GM18505 (cell line): ENCODE measurements around the gene BCL6B.

ENCODE experiments used
- ATAC-seq: cut with Tn5 transposase; IDR thresholded peaks from one replicate; pipeline ENCODE4 v1.9.1; 2021; ENCODE audit not compliant: unreplicated experiment
- POLR2A ChIP-seq: IDR thresholded peaks from 4 replicates; pipeline ENCODE4 v1.6.1; 2011; ENCODE audit warnings: borderline replicate concordance; ENCODE audit not compliant: insufficient read depth, insufficient read length; ENCODE audit errors: extremely low read depth

Gene BCL6B

DNA sequence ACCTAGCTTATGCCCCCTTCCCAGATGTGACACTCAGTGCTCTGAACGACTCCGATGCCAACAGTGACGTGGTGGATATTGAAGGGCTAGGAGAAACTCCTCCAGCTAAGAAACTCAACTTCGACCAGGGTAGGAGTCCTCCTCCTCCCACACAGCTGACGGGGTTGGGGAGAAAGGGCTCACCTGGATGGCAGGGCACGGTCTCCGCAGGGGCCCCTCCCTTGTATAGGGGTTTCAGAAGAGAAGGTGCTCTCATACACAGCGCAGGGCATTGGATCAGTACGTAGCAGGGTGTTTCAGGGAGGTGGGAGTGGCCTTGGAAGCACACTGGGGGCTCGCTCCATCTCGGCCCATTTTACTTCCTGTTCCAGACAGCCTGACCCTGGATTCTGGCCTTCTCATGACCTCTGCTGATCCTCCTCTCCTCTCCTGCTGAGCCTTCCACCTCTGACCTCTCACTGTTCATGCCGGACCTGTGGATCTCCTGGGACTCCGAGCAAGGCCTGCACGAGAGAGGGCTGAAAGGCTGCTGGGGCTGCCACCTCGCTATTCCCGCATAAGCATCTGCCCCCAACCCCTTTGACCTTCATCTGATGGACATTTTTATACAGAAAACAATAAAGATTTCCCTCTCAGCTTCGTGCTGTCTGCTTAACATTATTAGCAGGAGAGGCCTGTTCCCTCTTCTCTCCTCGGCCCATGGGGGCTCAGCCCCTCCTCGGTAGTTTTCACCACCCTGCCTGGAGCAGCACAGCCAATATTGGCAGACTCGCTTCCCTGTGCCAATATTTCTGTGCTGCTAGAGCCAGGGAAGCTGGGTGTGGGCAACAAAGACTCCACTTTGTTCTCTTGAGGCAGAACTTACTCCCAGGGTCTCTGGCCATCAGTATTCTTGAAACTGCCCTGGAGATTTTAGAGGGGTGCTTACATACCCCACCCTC is 5.7 kb upstream of the BCL6B start:
- TF ChIP-seq POLR2A = no peak
- ATAC-seq = no peak

DNA sequence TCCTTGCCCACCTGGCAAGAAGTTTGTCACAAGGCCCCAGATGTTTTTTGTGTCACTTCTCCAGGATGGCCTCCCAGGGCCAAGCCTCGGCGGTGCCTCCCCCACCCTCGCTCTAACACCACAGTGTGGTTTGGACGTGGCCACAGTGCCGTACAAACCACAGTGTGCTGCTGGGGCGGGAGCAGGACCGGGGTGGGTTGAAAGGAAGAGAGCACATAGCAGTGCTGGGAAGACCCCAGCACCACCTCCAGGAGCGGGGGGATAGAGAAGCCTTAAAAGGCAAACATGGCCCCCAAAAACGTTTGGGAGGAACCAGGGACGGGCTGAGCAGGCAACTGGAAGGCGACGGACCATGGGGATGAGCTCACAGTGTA is 5.0 kb upstream of the BCL6B start:
- no peak for ATAC-seq
- no peak for TF ChIP-seq POLR2A

DNA sequence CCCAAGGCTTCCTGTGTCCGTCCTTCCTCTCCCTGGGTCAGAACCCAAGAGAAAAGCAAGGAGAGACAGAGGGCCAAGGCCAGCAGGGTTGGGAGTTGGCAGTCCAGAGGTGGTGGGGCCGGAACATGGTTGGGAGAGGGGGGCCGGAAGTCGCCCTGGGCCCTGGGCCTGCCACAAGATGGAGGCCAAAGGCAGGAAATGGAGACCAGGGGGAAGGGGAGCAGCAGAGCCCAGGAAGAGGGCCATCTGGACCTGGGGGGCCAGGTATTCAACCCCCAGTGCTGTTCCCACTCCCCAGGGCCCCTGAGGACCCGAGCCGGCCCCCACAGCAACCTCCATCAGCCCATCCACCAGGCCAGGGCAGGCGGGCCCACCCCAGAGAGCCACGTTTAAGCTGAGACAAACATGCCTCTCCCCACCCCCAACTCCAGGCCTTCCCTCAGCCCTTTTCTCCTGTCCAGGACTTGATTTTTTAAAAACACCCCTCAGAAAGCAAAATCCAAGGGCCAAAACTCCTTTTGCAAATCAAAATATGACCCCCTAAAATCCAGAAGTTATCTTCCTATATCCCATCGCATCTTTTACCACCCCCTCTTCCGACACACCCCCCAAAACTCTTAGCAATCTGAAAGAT is 4.4 kb upstream of the BCL6B start:
- ATAC-seq = no peak
- no peak for TF ChIP-seq POLR2A

DNA sequence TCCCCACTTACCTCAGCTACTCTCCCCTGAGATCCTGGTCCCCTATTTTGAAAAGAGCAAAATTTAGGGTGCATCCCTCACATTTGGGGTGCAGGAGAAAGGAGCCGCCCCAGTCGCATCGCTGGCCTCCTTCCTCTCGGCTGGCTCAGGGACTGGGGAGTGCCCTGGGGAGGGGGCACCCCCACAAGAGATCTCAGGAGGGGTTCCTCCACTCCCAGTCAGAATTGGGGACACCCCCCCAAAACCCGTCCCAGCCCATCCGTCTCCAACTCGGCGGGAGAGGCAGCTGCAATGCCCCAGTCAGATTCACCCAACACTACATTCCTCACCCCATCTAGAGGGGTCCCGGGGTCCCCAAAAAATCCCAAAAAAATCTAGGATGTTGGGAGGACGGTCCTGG is 3.5 kb upstream of the BCL6B start:
- TF ChIP-seq POLR2A = no peak
- ATAC-seq = no peak

DNA sequence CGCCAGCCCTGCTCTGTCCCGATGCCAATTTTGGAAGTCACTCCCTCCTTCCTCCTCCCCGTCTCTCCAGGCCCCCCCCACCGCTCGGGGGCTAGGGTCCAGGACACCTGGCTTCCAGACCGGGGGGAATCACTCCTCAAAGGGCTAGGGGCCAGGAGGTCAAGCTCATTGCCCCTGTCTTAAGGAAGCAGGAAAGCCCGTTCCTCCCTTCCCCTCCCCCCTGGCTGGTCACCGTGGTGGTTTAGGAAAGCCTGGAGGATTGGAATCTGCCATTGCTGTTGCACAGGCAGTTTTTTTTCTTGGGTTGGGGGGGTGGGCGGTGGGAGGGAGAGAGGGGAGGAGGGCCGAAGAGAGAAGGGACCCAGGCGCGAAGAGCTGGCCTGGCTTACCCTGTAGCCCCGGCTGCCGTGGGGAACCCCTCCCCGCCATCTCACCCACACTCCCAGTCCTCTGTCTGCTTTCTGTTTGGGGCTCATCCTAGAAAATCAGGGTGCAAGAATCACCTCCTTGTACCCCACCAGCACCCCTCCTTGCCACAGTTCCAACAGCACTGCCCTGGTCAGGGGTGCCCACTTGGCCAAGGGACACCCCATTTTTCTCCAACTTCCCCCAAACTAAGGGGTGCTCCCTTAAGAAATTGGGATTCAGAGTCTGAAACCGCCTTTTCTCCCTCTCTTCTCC is 2.9 kb upstream of the BCL6B start:
- ATAC-seq = no peak

DNA sequence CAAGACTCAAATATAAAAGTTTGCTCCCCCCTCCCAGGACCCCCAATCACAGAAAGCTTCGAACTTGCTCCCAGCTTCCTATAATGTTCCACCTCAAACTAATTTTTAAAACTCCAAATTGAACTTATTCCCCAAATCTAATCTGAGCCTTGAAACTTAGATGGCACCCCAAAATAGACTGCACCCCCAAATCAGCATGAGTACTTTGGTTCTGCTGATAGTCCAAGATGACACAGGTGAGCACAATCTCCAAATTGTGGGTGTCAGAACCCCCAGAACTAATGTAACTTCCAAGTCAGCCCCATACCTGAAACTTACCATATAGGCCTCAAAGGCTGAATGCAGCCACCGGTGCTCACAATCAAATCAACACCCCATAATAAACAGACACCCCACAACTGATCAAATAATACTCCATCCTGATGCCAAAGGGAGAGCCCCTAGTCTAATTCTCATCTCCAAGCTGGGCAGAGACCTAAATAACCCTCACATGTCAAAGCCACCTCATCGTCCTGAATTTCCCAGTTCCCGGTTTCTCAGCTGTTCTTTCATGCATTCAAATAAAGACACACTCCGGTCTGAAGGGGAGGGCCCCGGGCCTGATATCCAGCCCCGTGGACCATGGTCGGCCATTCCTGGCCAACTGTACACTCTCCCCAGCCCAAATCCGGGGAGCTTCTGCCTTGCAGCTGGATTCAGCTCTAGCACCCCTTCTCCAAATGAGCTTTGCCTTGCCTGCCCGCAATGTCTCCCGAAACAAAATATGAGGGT is 1.8 kb upstream of the BCL6B start:
- no peak for ATAC-seq
- no peak for TF ChIP-seq POLR2A

More for the DNA sequence above, 2.9 kb upstream of the BCL6B start:
- no peak for TF ChIP-seq POLR2A

DNA sequence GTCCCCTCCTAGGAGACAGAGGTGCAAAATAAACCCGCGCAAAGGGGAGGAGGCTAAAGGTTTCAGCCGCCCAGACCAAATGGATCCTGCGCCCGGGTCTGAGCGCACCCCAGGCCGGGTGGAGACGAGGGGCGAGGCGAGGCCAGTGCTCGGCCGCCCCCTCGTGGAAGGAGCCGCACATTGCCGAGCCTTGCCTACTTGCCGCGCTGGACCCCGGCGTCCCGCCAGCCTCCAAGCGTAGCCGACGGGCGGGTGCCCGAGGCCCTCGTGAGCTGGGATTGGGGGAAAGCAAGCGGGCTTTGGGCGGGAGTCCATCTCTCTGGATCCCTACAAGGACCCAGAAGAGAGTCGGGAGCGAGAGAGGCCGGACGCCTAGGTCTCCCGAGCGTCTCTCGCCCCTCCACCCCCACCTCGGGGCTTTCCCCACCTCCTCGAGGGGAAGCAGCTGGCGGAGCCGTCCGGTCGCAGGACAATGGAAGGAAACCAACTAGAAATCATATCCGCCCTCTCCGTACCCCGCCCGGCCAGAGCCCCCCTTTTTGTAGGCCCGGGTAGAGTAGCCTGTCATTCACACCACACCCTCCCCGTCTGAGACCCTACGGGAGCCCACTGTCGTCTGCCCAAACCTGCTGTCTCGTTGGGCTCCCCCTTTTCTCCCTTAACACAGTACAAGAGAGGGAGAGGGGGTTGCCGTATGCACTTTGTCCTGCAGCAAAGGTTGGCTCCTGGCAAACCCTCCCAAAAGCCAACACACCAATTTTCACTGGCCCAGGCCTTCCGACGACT is 664 bp upstream of the BCL6B start:
- TF ChIP-seq POLR2A = peak; percentile 46
- ATAC-seq = peak; percentile 63

DNA sequence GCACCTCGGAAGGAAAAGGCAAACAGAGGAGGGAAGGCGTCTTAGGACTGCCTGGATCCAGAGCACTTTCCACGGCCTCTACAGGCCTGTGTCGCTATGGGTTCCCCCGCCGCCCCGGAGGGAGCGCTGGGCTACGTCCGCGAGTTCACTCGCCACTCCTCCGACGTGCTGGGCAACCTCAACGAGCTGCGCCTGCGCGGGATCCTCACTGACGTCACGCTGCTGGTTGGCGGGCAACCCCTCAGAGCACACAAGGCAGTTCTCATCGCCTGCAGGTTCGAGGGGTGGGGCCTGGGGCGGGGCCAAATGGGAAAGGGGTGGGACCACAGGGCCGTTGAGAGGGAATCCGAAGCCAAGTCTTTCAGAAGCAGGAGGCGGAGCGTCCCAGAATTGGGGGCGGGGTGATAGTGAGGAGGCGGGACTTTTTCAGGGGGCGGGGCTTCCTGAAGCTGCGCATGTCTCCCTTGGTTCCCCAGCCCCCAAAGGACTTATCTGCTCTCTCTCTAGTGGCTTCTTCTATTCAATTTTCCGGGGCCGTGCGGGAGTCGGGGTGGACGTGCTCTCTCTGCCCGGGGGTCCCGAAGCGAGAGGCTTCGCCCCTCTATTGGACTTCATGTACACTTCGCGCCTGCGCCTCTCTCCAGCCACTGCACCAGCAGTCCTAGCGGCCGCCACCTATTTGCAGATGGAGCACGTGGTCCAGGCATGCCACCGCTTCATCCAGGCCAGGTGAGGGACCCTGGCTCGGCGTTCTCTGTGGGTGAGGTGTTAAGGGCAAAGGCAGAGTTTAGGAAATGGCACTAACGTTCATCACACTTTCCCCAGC is 939 bp downstream of the BCL6B start:
- no peak for ATAC-seq
- TF ChIP-seq POLR2A = peak; percentile 35

DNA sequence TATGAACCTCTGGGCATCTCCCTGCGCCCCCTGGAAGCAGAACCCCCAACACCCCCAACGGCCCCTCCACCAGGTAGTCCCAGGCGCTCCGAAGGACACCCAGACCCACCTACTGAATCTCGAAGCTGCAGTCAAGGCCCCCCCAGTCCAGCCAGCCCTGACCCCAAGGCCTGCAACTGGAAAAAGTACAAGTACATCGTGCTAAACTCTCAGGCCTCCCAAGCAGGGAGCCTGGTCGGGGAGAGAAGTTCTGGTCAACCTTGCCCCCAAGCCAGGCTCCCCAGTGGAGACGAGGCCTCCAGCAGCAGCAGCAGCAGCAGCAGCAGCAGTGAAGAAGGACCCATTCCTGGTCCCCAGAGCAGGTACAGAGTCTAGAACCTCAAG is 1.5 kb downstream of the BCL6B start:
- TF ChIP-seq POLR2A = no peak
- ATAC-seq = no peak

DNA sequence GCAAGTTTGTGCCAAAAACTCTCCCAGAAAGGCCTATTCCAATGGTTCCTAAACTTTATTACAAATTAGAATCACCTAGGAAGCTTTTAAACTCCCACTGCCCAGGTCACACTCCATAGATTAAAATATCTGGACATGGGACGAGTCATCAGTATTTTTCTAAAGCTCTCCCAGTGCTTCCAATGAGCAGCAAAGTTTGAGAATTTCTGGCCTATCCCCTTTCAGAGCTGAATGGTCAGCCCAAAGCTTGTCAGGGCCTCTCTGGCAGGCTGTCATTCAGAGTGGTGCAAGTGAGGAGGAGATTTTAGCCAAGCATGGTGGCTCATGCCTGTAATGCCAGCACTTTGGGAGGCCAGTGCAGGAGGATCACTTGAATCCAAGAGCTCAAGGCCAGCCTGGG is 2.4 kb downstream of the BCL6B start:
- no peak for ATAC-seq
- TF ChIP-seq POLR2A = no peak

DNA sequence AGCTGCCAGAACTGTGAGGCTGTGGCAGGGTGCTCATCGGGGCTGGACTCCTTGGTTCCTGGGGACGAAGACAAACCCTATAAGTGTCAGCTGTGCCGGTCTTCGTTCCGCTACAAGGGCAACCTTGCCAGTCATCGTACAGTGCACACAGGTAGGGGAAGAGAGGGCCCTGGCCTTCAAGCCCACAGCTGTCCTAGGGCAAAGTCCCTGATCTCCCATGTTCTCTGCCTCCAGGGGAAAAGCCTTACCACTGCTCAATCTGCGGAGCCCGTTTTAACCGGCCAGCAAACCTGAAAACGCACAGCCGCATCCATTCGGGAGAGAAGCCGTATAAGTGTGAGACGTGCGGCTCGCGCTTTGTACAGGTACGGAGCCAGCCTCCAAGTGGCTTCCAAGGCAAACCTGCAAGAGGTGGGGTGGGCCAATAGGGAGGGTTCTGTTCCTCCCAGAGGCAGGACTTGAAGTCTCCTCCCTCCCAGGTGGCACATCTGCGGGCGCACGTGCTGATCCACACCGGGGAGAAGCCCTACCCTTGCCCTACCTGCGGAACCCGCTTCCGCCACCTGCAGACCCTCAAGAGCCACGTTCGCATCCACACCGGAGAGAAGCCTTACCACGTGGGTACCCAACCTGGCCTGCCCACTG is 3.7 kb downstream of the BCL6B start:
- no peak for ATAC-seq
- TF ChIP-seq POLR2A = no peak

DNA sequence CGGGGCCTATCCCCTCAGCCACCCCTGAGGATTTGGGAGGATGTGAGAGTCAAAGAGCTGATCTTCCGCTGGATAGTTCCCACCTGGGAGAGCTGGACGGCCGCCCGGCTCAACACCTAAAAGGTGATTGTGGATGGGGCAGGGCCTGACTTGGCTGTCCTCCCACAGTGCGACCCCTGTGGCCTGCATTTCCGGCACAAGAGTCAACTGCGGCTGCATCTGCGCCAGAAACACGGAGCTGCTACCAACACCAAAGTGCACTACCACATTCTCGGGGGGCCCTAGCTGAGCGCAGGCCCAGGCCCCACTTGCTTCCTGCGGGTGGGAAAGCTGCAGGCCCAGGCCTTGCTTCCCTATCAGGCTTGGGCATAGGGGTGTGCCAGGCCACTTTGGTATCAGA is 4.5 kb downstream of the BCL6B start:
- no peak for TF ChIP-seq POLR2A
- no peak for ATAC-seq

DNA sequence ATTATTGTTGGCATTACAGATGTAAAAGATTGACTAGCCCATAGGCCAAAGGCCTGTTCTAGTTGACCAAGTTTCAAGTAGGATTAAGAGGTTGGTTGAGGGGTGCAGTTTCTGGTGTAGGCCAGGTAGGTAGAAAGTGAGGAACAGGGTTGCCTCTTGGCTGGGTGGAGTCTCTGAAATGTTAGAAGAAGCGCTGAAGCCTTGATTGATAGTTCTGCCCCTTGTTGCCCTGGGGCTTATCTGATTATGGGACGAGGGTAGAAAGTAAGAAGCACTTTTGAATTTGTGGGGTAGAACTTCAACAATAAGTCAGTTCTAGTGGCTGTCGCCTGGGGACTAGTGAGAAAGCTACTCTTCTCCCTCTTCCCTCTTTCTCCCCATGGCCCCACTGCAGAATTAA is 6.2 kb downstream of the BCL6B start:
- ATAC-seq = no peak
- TF ChIP-seq POLR2A = no peak
